ENCODE measurements around the gene ZBTB18.

ZBTB18 gene

DNA sequence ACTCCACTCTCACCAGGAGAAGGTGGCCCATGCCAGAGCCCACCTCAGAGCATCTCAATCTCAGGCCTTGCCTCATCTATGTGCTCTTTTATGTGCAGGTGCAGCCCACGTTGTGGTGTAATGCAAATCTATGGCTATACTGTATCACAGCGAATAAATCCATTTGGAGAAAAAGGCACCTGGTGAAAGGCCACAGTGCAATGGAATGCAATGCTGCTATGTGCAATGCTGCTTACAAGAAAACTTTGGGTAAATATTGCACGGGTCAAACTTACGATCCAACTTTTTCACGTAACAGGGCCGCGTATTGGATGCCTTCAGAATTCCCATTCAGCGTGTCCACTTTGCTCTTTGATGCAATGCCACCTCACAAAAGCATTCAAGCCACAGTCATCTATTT, 13.5 kb downstream of the ZBTB18 start:
- DNase-seq: no peak

DNA sequence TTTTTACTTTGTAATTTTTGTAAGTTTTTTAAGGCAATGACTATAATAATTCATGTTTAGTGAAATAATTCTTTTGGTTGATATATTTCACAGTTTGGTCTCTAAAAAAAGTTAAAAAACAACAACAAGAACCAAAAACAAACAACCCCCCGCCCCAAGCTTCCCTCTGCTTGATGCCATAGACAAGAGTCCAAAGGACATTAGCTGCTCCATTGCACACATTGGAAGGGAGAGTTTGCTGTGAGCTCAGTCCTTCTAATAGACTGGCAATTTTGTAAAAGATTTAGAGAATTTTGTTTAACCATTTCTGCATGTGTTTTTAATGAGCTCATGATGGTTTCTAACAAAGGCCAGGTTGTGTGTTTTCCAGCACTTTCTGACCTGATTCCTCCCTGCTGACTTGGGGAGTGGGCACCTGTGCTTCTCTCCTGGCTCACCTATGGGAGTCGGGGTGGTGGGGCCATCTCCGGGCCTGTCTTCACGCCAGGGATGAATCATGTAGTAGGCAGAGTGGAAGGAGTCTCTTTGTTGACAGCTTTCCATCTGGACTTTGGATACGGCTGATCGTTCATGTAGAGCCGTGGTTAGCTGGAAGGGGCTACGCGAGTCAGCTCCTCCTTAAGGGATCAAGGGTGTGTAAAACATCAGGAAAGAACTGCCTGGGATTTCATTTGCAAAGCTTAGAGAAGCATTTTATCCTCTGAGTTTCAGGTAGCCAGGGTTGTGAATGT, 14.1 kb downstream of the ZBTB18 start:
- no peak for DNase-seq

DNA sequence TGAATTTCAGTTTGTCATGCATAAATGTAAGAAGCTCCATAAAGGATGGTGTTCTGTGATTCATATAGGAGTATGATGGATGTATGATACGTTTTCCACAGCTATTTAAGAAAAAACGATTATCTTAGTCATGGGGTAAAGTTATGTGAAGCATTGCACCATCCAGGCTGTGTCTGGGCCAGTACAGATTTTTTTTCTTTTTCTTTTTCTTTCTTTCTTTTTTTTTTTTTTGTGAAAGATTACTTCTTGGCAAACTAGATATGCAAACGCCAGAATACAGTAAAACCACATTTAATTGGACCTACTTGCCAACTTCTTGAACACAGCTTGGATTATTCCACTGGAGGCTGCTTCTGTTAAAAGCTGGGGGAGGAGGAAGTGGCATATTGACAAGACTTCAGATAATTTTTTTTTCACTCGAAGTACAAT, 14.9 kb downstream of the ZBTB18 start:
- no peak for DNase-seq

DNA sequence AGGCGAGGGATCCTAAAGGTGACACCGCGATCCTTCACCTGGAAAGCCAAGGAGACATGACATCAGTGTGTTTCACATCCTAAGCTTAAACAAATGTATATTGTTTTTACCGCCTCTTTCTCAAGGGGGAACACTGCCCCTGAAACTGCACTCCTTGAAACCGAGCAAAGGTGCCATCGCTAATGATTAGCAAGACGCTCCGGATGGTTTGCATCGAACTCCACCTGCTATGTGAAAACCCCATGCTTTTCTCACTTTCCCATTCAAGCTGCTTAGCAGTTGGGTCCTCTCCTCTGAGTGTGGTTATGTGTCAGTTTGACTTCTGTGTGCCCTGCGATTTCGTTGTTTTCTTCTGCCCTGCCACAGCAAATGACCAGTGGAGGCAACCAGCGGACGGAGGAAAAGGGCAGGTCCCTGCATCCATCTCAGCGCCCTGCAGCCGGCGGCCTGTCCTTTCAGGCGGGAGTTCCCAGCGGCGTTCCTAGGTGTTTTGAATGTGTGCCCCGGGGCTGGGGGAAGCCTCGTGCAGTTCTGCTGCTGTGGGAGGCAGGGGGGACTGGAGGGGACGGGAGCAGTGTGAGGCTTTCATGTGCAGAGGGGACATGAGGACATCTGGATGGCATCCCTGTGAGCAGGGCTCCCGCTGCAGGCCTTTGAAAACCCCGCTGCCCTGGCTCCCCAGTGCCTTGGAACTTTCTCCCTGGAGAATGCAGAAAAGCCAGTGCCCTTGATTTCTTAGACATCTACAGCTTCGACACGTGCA, 16.1 kb downstream of the ZBTB18 start:
- DNase-seq: no peak

DNA sequence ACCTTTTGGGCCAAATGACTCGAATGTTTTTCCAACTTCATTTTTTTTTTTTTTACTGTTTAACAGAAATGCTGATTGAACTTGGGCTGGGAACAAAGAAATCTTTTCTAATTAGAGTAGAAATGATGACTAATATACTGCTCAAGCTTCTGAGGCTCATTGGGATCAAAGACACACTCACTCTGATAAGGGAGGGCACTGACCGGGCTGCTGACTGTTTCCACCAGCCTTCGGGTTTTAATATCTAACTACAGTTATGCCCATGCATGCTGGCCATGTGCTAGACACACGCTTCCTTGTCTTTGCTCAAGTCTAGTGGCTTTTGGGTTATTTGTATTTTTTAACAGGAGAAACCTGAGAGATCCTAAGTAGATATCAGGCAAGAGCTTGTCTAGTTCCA, 16.8 kb downstream of the ZBTB18 start:
- no peak for DNase-seq

DNA sequence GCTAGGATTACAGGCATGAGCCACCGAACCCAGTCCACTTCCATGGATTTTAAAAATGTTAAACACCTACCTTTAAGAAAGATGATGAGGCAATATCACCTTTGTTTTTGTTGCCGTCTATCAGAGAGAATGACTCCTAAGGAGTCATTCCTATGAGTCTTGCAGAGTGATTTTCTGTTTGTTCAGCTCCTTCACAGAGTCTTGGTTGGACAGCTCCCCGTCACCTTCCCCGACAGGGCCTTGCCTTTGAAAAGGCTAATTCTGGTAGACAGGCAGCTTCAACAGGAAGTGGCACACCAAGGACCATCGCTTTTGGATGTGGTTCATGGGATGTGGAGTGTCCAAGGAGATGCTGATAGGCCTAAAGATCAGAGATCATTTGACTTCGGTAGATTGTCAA, 17.5 kb downstream of the ZBTB18 start:
- DNase-seq: no peak

DNA sequence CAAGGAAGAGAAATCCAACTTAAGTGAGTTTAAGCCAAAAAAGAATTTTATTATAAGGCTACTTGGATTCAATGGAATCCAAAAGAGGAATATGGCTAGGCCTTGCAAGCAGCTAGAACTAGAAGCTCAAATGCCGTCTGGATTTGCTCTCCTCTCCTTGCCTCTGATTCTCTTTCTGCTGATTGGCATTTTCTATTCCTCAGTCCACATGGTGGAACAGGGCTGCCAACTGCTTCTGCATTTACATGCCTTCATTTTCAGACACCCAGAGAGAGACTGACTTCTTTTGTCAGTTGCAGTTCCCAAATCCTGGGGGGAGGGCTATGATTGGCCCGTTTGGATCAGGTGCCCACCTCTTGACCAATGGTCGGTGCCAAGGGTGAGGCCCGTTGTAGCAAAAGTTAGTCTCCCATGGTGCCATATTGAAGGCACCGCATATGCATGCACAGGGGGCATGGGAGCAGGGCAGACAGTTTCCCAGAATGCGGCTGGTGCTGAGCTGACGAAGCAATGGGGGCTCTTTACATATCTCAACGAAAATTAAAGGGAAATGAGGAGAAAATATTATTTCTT, 18.3 kb downstream of the ZBTB18 start:
- DNase-seq: no peak

DNA sequence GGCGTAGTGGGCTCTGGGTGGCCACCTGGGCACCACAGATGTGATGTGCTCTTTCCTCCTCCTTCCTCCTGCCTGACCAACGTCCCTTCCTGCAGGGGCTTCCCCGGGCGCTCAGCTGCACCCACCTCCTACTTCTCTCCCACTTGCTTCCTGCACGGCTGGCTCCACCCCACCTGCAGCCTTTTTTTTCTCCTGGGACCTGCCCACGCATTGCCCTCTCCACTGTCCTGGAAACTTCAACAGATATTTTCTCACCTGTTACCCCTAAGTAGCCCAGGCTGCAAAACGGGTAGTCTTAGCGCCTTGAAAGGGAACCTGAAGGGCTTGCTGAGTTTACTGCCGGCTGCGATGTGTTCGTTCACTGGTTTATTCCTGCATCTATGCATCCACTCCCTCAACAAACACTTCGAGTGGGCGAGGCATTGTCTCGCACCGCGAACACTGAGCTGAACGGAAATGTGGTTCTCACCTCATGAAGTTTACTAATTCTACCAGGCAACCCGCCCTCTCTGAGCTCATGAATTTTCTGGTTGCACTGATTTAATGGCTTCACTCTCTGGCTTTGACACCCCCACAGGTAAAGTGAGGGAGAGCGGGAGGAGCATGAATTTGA, 23.6 kb downstream of the ZBTB18 start:
- DNase-seq: peak; percentile 14 to 73

DNA sequence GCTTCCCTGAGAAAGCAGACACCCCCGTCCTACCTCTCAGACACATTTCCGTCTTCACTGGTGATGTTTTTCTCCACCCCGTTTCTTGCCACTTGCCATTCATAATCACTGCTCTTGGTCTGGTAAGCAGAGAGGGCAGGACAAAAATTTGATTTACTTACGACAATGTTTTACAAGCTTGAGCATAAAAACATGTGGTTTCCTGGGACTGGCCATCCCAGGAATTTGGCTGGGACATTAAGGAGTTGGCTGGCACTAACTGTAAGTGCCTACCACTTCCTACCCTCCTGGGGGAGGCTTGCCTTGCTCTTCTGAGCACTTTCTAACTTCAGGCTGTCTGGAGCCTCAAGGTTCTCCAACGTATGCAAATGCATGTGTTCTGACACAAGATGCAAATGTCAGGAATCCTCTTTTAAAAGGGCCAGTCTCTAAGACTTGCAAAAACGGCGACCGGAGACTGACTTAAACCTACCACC, 24.2 kb downstream of the ZBTB18 start:
- no peak for DNase-seq

DNA sequence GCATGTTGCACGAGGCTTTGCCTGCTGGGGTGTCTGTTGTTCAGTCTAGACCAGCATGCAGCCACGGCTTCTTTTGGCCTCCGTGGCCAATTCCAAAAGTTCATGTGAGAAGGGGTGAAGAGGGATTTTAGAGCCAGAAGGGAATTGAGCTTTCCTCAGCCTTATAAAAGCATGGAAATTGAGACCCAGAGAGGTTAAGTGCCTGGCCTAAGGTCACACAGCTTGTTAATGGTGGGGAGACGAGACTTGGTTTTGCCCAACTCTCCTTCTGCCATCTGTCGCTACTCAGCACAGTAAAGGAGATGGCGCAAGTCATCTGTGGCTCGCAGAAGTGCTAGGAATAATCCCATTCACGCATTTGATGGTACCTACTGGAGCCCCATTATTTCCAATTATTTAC, 25.7 kb downstream of the ZBTB18 start:
- no peak for DNase-seq

DNA sequence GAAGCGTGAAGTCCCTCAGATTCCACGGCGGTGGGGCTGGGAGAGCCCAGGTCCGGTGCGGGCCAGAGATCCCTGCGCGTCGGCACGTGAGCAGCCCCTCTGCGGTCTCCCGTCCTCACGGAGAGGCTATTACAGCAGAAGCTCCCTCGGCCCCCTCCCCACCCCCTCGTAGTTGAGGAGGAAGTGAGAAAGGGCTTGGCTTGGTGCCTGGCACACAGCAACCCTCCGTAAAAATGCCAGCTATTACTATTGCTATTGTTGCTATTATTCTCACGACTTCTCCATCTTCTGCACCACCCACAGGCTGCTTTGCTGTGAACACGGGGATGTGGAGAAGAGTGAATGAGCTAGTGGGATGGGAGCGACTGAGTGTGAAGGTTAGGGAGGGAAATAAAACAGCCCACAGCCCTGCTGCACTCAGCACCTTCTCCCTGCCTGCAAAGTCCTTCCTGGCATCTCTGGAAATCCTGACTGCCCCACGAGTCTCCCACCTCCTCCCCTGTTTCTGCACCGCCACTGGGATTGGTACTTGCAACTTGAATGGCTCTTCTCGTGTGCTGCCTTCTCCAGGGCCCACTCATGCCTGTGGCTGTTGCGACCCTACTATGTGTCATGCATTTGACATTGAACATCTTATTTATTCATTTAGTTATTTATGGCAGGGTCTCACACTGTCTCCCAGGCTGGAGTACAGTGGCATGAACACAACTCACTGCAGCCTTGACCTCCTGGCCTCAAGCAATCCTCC, 26.6 kb downstream of the ZBTB18 start:
- DNase-seq: no peak

DNA sequence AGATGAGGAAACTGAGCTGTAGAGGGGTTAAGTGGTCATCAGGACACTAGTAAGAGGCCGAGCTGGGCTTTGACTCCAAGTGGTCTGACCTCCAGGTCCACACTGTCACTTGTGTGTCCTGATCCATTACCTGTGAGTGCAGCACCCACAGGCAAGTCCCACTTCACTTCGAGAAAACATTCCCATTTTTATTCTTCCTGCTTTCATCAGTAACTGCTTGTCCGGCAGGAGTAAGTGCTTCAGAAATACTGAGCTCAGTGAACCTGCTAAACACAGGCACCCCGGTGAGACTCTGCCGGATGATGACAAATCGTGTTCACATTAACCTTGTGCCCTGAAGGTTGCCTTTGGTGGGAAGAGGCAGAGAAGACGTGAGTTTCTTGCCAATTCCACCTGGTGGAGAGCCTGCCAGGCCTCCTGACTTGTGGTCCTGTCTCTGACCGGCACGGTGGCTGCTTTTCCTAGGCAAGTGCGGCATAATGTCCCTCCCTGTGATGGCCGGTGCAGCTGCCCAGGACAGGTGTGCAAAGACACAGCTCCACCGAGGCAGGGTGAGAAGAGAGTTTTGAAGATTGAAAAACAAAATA, 29.4 kb downstream of the ZBTB18 start:
- DNase-seq: no peak

DNA sequence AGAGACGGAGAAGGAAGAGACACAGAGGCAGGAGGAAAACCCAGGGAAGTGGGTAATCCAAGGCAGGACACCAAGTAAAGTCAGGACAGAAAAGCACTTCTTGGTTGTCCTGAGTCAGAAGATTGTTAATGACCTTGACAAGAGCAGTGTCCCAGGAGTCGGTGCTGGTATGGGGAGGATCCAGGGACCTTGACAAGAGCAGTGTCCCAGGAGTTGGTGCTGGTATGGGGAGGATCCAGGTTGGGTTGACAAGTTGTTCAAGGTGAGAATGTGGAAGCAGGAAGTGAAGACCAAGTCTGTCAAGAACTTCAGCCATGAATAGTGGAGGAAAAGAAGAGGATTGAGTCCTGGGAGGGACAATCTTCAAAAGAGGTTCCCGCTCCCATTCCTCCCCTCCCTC, 31.9 kb downstream of the ZBTB18 start:
- DNase-seq: no peak

DNA sequence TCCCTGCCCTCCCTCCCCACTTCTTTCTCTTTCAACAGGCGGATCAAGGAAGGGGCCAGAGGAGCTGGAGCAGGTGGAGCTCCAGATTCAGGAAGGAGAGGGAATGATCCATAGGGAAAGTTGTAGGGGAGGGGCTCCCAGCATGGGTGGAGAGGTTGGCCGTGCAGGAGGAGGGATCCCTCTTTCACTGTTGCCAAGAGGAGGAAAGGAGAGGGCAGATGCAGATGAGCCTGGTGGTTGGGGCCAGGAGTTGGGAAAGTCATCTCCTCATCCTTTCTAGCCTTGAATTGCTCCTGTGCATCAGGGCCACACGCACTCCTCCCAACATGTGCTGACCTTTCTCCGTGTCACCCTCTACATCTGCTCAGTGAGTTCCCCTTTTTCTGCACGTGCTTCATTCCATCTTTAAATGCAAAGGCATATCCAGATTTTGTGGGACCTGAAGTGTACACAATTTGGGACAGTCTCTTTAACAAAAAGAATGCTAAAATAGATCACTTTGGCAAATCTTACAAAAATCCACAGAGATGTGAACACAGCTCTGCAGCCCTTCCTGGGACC, 32.4 kb downstream of the ZBTB18 start:
- DNase-seq: no peak

DNA sequence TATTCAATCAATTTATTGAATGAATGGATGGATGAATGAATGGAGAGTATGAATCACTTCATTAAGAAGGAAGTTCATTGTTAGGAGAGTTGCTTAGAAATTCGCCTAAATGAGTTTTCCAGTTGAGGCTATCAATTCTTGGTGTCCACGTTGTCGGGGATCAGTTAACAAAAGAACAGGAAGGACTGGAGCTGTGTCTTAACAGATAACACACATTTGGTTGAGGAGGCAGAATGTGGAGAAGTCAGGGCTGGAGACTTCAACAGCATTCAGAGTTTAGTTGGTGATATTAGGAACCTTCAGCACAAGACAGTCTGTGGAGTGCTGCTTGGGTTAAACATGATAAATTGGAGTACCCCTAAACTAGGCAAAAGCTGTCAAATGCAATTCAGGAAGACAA, 33.7 kb downstream of the ZBTB18 start:
- DNase-seq: no peak

DNA sequence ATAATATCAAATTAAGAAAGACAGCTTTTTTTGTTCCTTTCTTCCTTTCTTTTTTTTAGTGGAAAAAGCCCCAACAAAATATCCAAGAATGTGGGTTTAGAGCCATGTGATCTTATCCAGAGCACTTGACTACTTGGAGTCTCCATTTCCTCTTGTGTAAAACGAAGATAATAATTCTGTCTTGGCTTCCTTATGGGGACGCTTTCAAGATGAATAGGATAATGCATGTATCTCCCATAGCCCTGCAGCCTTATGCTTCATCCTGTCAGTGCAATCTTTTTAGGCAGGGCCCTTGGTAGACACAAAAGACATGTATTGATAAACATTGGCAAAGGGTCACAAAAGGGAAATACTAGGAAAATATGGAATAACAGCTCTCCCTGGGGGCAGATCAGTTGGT, 34.8 kb downstream of the ZBTB18 start:
- no peak for DNase-seq

DNA sequence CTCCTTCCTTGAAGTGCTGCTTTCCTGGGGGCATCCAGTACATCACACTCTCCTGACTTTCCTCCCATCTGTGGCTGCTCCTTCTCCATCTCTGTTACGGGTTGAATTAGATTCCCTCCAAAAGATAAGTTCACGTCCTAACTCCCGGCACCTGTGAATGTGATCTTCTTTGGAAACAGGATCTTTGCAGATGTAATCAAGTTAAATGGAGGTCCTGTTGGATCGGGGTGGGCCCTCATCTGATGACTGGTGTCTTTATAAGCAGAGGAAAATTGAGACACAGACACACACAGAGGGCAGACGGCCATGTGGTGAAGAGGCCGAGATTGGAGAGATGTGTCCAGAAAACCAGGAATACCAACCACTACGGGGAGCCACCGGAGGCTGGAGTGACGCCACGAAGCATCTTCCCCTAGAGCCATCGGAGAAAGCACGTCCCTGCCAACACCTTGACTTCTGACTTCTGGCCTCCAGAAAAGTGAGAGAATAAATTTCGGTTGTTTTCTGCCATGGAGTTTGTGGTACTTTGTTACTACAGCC, 36.0 kb downstream of the ZBTB18 start:
- DNase-seq: no peak

DNA sequence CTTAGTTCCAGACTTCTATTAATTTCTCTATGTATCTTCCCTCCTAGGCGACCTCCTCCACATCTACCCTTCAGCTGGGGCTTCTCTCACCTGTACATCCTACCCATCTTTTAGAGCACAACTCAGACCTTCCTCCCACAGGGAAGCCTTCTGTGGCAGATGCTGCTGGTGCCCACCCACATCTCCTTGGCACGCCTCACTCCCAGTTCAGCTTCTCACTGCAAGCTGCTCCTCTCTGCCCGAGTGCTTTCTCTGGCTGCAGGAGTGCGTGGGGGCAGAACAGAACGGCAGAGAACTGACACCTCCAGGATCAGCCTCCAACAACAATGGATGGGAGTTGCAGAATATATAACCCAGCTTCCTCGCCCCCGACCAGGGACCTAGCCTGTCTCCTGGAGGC, 36.5 kb downstream of the ZBTB18 start:
- DNase-seq: no peak

DNA sequence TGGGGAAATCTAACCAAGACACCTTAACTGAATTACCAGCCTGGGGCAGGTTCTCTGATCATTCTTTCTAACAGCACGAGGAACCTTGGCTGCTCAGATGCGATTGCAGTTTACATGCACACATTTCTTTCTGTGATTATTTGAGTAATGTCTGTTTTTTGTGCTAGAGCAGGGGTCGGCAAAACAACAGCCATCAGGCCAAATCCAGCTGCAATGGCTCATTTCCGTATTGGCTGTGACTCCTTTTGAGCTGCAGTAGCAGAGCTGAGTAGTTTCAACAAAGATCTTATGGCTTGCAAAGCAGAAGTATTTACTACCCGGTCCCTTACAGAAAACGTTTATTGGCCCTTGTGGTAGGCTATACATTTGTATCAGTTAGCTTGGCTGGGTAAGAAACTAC, 37.1 kb downstream of the ZBTB18 start:
- no peak for DNase-seq

DNA sequence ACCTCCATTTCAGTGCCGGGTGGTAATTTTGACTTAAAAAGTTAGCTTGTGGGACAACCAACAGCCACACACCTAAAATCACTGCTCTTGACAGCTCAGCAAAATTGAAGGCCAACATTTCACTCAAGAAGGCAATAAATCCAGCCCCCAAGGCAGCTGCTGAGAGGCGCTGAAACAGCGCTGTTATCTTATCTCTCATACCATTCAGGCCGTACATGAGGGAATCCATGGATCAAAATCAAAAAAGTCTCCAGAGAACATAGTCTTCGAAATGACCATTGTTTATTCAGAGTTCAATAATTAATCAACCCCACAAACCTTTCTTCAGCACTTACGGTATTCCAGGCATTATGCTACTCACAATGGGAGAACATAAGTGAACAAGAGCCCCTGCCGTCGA, 38.5 kb downstream of the ZBTB18 start:
- no peak for DNase-seq

DNA sequence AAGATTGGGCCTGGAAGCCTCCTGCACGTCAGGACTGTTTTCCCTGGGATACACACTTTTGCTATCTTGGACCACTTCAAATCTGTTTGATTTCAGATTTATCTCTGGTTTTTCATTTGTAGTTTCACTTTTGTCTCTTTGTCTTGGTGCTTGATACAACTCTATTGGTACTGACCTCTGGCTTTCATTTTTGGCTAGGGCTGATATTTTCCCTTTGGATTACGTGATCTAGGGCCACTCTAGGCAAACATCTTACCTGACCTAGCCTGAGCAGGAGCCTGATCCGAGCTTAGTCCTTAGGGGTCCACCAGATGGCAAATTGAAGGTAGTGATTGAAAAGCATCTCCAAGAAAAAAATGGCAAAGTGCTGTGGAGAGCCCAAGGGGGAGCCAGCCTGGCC, 39.6 kb downstream of the ZBTB18 start:
- DNase-seq: no peak

Measured in stimulated activated CD4-positive, alpha-beta T cell treated with anti-CD3 and anti-CD28 coated beads, Interleukin-4, amount 100 ng/mL, for 4 hours (primary cell).